Measurements from ENCODE around the gene FPR1.

The FPR1 gene, protein sequence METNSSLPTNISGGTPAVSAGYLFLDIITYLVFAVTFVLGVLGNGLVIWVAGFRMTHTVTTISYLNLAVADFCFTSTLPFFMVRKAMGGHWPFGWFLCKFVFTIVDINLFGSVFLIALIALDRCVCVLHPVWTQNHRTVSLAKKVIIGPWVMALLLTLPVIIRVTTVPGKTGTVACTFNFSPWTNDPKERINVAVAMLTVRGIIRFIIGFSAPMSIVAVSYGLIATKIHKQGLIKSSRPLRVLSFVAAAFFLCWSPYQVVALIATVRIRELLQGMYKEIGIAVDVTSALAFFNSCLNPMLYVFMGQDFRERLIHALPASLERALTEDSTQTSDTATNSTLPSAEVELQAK

GRCh38 chr19:51751655-51752054, at the start of gene FPR1:
Gene FPR1 (minus strand): TSS chr19:51751878. CDS start chr19:51746994, 4,884 bp downstream.
- DNase-seq, result no peak

GRCh38 chr19:51800473-51801244, 49.0 kb upstream of the FPR1 start:
- no peak for DNase-seq

- DNase-seq, result no peak
These were observed 48.2 kb upstream of the FPR1 start for GRCh38 chr19:51799774-51800472.

GRCh38 chr19:51799034-51799773, 47.5 kb upstream of the FPR1 start:
- no peak for DNase-seq

GRCh38 chr19:51798062-51798461, 46.4 kb upstream of the FPR1 start:
- no peak for DNase-seq

- DNase-seq, result no peak
These were observed 45.8 kb upstream of the FPR1 start for GRCh38 chr19:51797480-51797879.

GRCh38 chr19:51796195-51796679, 44.6 kb upstream of the FPR1 start:
- no peak for DNase-seq

DNA sequence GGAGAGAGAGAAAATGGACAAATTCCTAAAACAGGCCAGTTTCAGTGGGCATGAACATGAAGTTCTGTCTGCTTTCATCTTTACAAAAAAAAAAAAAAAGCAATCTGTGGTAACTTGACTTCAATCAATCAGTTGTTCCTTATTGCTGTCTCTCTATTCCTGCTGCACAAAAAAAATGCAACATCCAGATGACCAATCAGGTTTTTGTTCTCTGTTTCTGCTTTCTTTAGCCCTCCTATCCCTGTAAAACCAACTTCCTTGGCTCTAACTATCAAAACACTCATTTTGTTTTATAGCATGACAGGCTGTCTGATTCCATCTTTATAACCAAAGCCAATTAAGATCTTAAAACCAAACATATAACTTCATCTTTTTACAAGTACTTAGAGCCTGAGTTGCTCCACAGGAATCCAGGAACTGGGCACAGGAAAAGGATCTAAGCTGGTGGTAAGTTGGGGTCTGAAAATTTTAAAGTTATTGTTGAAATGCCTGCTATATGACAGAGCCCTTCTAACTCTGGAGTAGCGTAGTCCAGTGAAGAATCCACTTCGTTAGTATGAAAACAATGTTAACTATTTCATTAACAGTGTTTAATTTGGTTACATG, 43.3 kb upstream of the FPR1 start, which contains the start of gene FPR3:
FPR3 (plus strand) TSS at position 273 of the 606 bp plus-strand sequence. CDS start 28,592 bp downstream, outside the sequence.
- no peak for DNase-seq

DNA sequence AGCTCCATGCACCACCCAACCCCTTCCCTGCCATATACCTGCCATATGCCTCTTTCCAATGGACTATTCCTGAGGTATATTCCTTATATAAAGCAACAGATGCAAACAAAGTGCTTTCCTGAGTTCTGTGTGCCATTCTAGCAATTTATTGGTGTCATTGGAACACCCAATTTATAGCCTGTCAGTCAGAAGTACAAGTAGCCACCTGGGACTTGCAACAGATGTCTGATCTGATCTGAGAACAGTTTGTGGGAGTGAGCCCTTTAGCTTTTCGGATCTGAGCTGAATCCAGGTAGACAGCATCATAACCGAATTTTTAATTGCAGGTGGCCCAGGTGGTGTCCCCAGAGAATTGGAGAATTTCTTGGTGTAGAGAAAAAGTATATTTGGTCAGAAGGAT, 42.3 kb upstream of the FPR1 start:
- DNase-seq, result no peak

- no peak for DNase-seq
These were observed 41.3 kb upstream of the FPR1 start for GRCh38 chr19:51792932-51793331.

DNA sequence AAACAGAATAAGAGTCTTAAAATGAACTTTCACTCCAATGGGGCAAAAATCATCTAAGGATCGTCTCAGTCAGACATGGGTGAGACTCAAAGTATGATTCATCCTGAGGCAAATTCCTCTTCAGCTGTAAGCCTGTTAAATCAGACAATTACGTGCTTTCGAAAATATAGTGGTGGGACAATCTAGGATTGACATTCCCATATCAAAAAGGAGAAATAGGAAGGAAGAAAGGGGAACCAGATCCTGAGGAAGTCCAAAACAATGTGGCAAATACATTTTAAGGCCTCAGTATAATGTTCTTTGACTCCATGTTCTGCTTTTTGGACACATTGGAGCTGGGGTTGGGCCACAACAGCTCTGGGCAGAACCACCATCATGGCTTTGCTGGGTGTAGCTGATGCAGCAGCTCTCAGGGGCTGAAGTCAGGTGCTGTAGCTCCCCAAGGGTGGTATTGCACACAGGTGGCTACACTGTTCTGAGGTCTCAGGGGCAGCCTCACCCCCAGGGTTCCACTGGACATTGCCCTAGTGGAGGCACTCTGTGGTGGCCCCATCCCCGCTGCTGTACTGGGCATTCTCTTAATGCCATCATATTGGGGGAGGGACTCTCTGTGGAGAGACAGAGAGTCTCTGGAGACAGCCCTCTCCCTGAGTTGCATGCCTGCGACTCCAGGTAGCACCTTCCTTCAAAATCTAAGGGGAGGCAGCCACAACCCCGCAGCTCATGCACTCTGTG, 37.5 kb upstream of the FPR1 start:
- DNase-seq, result no peak

- no peak for DNase-seq
These were observed 36.4 kb upstream of the FPR1 start for GRCh38 chr19:51788029-51788428.

DNA sequence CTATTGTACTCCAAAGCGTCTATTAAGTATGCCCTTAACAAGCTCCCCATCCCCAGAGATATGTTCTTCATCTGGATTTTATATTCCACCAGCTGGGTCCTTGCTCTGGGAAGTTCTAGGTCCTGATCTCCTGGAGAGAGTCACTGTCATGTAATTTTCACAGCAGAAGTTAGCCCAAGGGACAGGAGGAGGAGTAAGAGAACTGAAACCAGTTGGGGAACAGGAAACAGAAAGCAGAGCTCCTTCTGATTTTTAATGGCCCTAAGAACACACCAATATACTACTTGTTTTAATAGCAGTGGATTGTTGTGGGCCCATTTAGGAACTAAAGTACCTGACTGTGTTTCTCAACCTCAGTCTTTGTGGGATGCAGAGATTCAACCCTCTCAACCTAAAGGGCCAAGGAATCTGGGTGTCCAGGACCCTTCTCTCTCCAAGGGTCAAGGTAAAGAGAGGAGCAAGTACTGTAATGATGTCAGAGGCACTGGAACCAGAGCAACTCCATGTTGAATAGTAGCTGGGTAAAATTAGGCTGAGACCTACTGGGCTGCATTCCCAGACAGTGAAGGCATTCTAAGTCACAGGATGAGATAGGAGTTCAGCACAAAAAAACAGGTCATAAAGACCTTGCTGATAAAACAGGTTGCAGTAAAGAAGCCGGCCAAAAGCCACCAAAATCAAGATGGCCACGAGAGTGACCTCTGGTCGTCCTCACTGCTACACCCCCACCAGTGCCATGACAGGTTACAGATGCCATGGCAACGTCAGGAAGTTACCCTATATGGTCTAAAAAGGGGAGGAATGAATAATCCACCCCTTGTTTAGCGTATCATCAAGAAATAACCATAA, 35.2 kb upstream of the FPR1 start:
- DNase-seq, result no peak

- no peak for DNase-seq
These were observed 33.4 kb upstream of the FPR1 start for GRCh38 chr19:51784922-51785690.

DNA sequence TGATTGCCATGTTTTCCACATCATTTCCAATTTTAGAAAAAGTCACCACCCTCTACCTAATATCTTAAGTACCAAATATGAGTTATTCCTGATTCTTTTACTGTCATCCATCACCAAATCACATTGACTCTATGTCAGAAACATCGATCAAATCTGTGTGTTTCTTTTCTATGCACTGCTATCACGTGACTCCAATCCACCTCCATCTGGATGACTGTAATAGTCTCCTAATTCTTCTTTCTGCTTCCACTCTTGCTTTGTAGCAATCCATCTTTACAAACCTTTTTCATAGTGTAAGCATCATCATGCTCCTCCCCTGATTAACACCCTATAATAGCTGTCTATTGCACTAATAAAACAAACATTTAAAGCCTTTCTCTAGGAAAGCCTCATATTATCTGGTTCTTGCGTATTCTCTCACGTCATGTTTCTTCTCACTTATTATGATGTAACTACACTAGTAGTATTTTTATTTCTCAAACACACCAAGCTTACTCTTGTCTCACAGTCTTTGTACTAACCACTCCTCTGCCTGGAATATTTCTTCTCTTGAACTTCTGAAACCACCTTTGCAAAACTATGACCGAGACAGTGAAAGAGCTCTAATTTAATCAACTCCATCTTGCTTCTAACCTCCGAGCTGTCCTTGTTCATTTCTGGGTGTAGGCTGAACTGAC, 32.6 kb upstream of the FPR1 start:
- DNase-seq, result no peak

DNA sequence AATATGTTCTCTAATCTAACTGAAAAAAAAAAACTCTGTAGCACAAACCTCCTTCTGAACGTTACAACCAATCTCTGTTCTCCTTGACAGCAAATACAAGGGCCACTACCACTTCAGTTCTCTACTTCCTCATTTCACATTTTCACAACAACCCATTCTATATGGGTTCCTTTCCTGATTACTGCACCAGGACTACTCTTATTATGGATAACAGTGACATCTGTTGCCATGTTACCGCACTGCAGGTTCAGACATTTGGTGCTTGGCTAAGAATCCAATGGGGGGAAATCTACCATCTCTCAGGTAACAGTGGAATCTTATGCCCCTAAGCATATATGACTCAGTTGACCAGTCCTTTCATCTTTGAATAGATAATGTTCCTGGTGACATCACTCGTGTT, 31.7 kb upstream of the FPR1 start:
- no peak for DNase-seq

- no peak for DNase-seq
These were observed 30.3 kb upstream of the FPR1 start for GRCh38 chr19:51781999-51782398.

DNA sequence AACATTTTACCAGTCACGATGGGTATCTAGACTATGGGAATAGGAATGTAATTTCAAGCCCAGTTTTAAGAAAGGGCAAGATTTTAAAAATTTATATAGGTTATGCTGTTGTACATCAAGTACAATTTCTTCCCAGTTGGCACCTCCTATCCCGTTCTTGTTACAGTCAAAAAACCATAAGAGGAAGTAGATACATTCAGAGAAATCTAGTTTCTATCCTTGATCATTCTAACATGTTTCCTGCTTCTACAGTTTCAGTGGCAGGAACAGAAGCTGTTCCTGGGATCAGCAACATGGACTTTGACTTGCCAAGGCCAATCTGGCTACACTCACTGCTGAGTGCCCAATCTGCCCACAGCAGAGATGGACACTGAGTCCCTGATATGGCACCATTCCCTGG, 28.6 kb upstream of the FPR1 start:
- DNase-seq, result no peak

- DNase-seq, result no peak
These were observed 28.0 kb upstream of the FPR1 start for GRCh38 chr19:51779703-51780102.

All from NCI-H1417 treated with DMSO at 0.1 percent for 48 hours (cell line).